Measurements from ENCODE around the gene CNPY1.
"Not testable (repeated sequence)": the region's sequence is repeated elsewhere in the genome, so short reads cannot be mapped to it uniquely, and the experiment has no call there.

Gene CNPY1

DNA sequence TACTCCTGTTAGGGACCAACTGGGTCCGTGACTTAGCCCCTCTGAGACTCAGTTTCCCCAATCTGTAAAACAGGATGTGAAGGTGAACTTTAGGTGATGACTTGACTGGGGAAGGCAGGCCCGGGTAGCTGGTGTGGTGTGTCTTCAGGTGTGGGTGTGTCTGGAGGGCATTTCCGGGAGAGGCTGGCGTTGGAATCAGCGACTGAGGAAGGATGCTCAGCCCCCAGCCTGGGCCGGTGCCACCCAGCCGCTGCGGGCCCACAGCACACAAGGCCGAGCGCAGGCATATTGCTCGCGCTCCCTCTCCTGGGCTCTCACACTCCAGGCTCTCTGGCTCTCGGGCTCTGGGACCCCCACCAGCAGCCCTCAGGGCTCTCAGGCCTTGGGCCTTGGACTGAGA lies 31.7 kb upstream of the CNPY1 start:
- DNase-seq (ENCODE audit: low read depth), result no peak

GRCh38 chr7:155577509-155577905 lies 31.1 kb upstream of the CNPY1 start:
- DNase-seq (ENCODE audit: low read depth), result no peak

DNA sequence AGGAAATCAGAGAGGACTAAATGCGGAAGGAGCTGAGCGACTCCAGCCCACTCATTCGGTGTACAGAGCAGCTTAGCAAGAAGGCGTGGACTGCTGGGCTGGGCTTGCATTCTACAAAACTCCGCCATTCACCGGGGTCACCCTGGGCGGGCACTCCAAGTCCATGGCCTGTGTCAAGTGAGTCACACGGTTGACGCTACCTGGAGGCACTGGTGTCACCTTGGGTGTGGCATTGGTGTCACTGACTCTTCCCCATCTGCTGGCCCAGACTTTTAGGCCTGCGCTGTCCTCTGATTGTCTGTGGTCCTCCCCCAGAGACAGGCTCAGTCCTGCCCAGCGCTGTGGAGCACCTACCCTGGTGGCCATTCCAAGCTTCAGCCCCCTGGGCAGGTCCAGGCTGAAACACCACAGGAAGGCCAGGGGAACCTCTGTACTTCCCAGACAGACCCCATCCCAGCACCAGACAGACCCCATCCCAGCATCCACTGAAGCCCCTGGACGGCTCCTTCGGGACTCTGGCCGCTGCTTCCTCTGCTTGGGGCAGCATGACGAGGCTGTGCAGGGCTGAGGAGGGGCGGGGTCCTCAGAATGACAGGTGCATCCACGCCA lies 30.6 kb upstream of the CNPY1 start:
- no peak for DNase-seq (ENCODE audit: low read depth)

- no peak for DNase-seq (ENCODE audit: low read depth)
Measured at GRCh38 chr7:155576416-155576815, 30.1 kb upstream of the CNPY1 start.

DNA sequence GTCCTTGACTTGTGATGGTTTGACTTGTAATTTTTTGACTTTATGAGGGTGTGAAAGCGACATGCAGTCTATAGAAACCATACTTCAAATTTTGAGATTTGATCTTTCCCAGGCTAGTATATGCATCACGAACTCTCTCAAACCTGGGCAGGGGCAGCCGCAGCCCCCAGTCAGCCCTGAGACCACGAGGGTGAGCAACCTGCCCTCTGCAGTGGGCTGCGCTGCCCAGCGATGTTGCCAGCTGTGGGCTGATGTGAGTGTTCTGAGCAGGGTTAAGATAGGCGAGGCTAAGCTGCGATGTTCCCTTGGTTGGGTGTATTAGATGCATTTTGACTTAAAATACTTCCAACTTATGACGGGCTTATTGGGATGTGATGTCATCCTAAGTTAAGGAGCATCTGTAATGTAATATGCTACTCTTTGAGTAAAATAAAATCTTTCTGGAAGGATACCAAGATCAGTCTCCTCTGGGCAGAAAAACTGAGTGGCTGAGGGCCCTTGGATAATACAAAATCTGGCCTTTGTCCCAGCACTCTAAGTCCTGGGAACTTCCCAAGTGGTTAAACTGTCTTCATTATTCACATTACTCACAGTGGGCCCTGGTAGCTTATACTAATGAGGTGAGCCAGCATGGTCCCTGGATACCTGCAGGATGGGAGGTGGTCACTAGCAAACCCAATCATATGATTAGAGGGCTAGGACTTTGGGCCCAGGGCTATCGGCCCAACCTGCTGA lies 28.4 kb upstream of the CNPY1 start:
- DNase-seq (ENCODE audit: low read depth), result no peak

GRCh38 chr7:155571581-155572345 lies 25.4 kb upstream of the CNPY1 start:
- no peak for DNase-seq (ENCODE audit: low read depth)

GRCh38 chr7:155570991-155571390 lies 24.6 kb upstream of the CNPY1 start:
- no peak for DNase-seq (ENCODE audit: low read depth)

- DNase-seq (ENCODE audit: low read depth), result no peak
Measured at GRCh38 chr7:155570171-155570958, 24.0 kb upstream of the CNPY1 start.

- no peak for DNase-seq (ENCODE audit: low read depth)
Measured at GRCh38 chr7:155569681-155570080, 23.3 kb upstream of the CNPY1 start.

GRCh38 chr7:155568842-155569494 lies 22.6 kb upstream of the CNPY1 start:
- no peak for DNase-seq (ENCODE audit: low read depth)

DNA sequence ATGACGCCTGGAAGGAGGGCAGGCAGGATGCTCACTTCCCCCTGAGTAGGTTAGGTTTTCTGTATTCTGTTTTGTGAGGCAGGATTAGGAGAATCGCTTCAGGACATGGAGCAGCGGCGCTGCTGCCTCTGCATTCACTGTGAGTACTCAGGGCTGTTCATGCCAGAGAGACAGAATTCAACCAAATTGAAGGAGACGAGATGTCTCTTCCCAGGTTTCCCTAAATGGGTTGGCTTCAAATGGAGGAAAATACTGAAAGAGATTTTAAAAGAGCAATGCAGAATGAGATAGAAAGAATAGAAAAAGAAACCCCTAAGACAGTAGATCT lies 21.9 kb upstream of the CNPY1 start:
- no peak for DNase-seq (ENCODE audit: low read depth)

DNA sequence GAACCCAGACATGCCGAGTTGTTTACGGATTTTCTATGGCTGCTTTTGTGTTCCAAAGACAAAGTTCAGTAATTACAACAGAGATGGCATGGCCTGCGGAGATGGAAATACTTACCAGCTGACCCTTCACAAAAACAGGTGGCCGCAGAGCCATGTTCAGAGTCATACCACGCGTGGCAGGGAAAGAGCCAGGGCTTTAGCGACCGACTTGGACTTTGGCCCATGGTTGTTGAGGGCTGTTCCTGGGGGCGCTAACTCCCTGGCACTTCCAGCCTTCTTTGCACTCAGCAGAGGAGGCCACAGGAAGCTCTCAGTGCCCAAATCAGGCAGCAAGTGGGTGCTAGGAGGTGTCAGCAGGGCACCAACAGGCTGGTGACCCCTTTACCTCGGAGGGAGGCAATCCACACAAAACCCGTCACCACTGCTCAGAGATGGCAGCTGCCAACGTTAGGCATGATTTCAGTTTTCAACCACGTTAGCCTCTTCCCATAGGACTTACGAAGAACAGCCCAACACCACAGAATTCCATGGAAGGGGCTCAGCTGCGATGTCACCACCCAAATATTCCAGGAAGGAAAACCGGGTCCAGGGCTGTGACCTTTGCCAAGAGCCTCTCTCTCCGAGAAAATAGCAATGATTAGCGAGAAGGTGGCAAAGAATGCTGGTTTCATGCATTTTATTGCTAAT lies 21.4 kb upstream of the CNPY1 start:
- DNase-seq (ENCODE audit: low read depth), result no peak

- DNase-seq (ENCODE audit: low read depth), result no peak
Measured at GRCh38 chr7:155566011-155566836, 19.9 kb upstream of the CNPY1 start.

- no peak for DNase-seq (ENCODE audit: low read depth)
Measured at GRCh38 chr7:155565596-155565995, 19.2 kb upstream of the CNPY1 start.

DNA sequence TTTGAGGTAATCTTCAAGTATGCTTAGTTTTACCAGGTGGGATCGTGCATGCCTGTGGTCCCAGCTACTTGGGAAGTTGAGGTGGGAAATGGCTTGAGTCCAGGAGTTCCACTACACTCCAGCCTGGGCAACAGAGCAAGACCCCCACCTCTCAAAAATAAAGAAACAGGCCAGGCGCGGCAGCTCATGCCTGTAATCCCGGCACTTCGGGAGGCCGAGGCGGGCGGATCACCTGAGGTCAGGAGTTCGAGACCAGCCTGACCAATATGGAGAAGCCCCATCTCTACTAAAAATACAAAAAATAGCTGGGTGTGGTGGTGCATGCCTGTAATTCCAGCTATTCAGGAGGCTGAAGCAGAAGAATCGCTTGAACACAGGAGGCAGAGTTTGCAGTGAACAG lies 16.6 kb upstream of the CNPY1 start:
- DNase-seq (ENCODE audit: low read depth), result not testable (repeated sequence)

GRCh38 chr7:155562106-155562505 lies 15.7 kb upstream of the CNPY1 start:
- DNase-seq (ENCODE audit: low read depth), result no peak

GRCh38 chr7:155560982-155561686 lies 14.8 kb upstream of the CNPY1 start:
- no peak for DNase-seq (ENCODE audit: low read depth)

- DNase-seq (ENCODE audit: low read depth), result no peak
Measured at GRCh38 chr7:155560196-155560885, 14.0 kb upstream of the CNPY1 start.

DNA sequence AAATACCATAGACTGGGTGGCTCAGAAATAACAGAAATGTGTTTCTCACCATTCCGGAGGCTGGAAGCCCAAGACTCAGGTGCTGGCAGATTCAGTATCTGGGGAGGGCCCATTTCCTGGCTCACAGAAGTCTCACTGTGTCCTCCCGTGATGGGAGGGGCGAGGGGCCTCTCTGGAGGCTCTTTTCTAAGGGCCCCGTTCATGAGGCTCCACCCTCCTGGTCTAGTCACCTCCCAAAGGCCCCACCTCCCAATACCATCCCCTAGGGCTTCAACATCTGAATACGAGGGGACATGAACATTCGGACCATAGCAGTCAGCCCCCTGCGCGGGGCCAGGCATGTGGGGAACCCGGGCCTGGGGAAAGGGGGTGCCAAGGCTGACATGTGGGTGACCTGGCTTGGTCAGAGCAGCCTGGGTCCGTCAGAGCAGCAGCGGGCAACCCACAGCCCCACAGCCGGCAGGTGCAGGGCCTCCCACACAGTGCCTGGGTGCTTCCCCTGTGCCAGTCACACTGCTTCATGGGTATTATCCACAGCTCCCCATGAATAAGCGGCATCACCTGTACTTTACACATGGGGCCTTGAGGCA lies 13.3 kb upstream of the CNPY1 start:
- DNase-seq (ENCODE audit: low read depth), result no peak

Data from stimulated activated CD8-positive, alpha-beta memory T cell treated with anti-CD3 and anti-CD28 coated beads, Interleukin-15, amount 100 ng/mL, for 1 hour (primary cell).